Thyroid gland (tissue), 4 donors: ENCODE data around the gene UBAP2.

Experiments used
- CTCF ChIP-seq, 6 experiments: fragments of 200-600 bp in 3 of 6; fragments of 450-650 bp in 3 of 6; sonication (generic) in 3 of 6; IDR thresholded peaks; one replicate each; pipeline ENCODE4 v1.5.1; 2016 to 2019; ENCODE audit warnings: antibody characterized with exemption in 6 of 6, mild to moderate bottlenecking in 2 of 6, inconsistent platforms in 1 of 6, moderate library complexity in 1 of 6
- POLR2A ChIP-seq, 2 donors: fragments of 450-650 bp; IDR thresholded peaks; one replicate each; pipeline ENCODE4 v1.6.1; 2017; ENCODE audit warnings: antibody characterized with exemption in 2 of 2, mild to moderate bottlenecking in 2 of 2, moderate library complexity in 1 of 2

DNA sequence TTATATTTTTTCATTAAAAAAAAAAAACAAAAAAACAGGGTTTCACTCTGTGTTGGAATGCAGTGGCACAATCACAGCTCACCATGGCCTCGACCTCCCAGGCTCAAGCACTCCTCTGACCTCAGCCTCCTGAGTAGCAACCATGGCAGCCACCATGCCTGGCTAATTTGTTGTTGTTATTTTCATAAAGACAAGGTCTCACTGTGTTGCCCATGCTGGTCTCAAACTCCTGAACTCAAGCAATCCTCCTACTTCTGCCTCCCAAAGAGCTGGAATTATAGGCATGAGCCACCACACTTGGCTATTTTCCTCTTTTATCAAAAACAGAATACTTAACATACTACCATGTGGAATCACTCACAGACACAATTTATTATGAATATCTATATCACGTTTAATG, 46.7 kb downstream of the UBAP2 start:
- TF ChIP-seq CTCF (IDR thresholded peaks at IDR 0.05): no peak
- TF ChIP-seq POLR2A (IDR thresholded peaks at IDR 0.05): no peak
